Fibroblast of pulmonary artery (primary cell): ENCODE results near the gene FRAS1.
A peak's percentile ranks its signal among the peaks of the same experiment; 100 is the strongest.
"Not testable (repeated sequence)": the region's sequence is repeated elsewhere in the genome, so short reads cannot be mapped to it uniquely, and the experiment has no call there.

Experiments
- DNase-seq: peaks from one replicate; pipeline ENCODE4 v3.0.0-alpha.2; 2010; ENCODE audit warnings: low read depth
- H3K4me3 ChIP-seq: replicated peaks from 2 replicates; pipeline ENCODE4 v1.5.1; 2011; ENCODE audit warnings: low read depth, mild to moderate bottlenecking, control low read depth, low read length, moderate library complexity
- CTCF ChIP-seq: IDR thresholded peaks from 2 replicates; pipeline ENCODE4 v1.5.1; 2011; ENCODE audit warnings: mild to moderate bottlenecking, control low read depth, low read length, inconsistent platforms; ENCODE audit errors: missing control alignments

The FRAS1 gene

GRCh38 chr4:78057135-78057599 lies at the start of gene FRAS1:
Gene FRAS1 (plus strand): TSS chr4:78057323. CDS start chr4:78058010, 687 bp downstream.
- peak; percentile 24 for DNase-seq
- H3K4me3 ChIP-seq: peak within 1 kb of the TSS; percentile 72
- no peak for TF ChIP-seq CTCF

GRCh38 chr4:78011003-78011402 lies 46.1 kb upstream of the FRAS1 start:
- not testable (repeated sequence) for H3K4me3 ChIP-seq, DNase-seq

GRCh38 chr4:78014889-78015886 lies 41.9 kb upstream of the FRAS1 start:
- DNase-seq: no peak
- TF ChIP-seq CTCF: no peak
- no peak overlapping the region for H3K4me3 ChIP-seq

GRCh38 chr4:78018271-78019049 lies 38.7 kb upstream of the FRAS1 start:
- H3K4me3 ChIP-seq: no peak overlapping the region
- DNase-seq: no peak
- no peak for TF ChIP-seq CTCF

- DNase-seq: no peak
- no peak overlapping the region for H3K4me3 ChIP-seq
- no peak for TF ChIP-seq CTCF
Measured at GRCh38 chr4:78019414-78019813, 37.7 kb upstream of the FRAS1 start.

GRCh38 chr4:78020677-78021076 lies 36.4 kb upstream of the FRAS1 start:
- TF ChIP-seq CTCF: no peak
- H3K4me3 ChIP-seq: no peak overlapping the region

GRCh38 chr4:78022517-78022916 lies 34.6 kb upstream of the FRAS1 start:
- no peak overlapping the region for H3K4me3 ChIP-seq
- no peak for TF ChIP-seq CTCF
- DNase-seq: no peak

More at GRCh38 chr4:78020677-78021076, 36.4 kb upstream of the FRAS1 start:
- DNase-seq: no peak
